ENCODE measurements around the gene CLEC4A. TPM values are rescaled to one million over a fixed set of nuclear protein-coding genes. Genes with fewer than 3 reads are reported as not detected.
"Not testable (repeated sequence)": the region's sequence is repeated elsewhere in the genome, so short reads cannot be mapped to it uniquely, and the experiment has no call there.

The CLEC4A gene
- total and polyA plus RNA-seq, 2 donors, result 9.2 to 11.0 TPM

- not testable (repeated sequence) for H3K9me3 ChIP-seq (ENCODE audit: control insufficient read depth in 2 of 2, insufficient read depth in 1 of 2, low read length in 1 of 2); H3K4me3 ChIP-seq (ENCODE audit: low read length in 2 of 2); H3K4me1 ChIP-seq (ENCODE audit: control insufficient read depth in 2 of 2, insufficient read depth in 2 of 2, low read length in 2 of 2); H3K27ac ChIP-seq (ENCODE audit: low read depth in 1 of 2, low read length in 1 of 2); DNase-seq (ENCODE audit: low read depth in 6 of 9, low spot score in 9 of 9); H3K36me3 ChIP-seq (ENCODE audit: control insufficient read depth in 2 of 2, insufficient read depth in 2 of 2, low read length in 1 of 2); H3K27me3 ChIP-seq (ENCODE audit: control insufficient read depth in 2 of 2, insufficient read depth in 1 of 2, low read length in 1 of 2)
- 97% methylated on average over 23 of the region's 23 CpGs for WGBS
Measured at GRCh38 chr12:8183346-8183745, 59.9 kb downstream of the CLEC4A start.

- not testable (repeated sequence) for H3K27ac ChIP-seq (ENCODE audit: low read depth in 1 of 2, low read length in 1 of 2); H3K4me3 ChIP-seq (ENCODE audit: low read length in 2 of 2); H3K4me1 ChIP-seq (ENCODE audit: control insufficient read depth in 2 of 2, insufficient read depth in 2 of 2, low read length in 2 of 2); H3K9me3 ChIP-seq (ENCODE audit: control insufficient read depth in 2 of 2, insufficient read depth in 1 of 2, low read length in 1 of 2); H3K36me3 ChIP-seq (ENCODE audit: control insufficient read depth in 2 of 2, insufficient read depth in 2 of 2, low read length in 1 of 2); H3K27me3 ChIP-seq (ENCODE audit: control insufficient read depth in 2 of 2, insufficient read depth in 1 of 2, low read length in 1 of 2); DNase-seq (ENCODE audit: low read depth in 6 of 9, low spot score in 9 of 9)
- 97% methylated on average over 17 of the region's 28 CpGs for WGBS
Measured at GRCh38 chr12:8184206-8184605, 60.8 kb downstream of the CLEC4A start.

- not testable (repeated sequence) for DNase-seq (ENCODE audit: low read depth in 6 of 9, low spot score in 9 of 9); H3K4me3 ChIP-seq (ENCODE audit: low read length in 2 of 2); H3K27ac ChIP-seq (ENCODE audit: low read depth in 1 of 2, low read length in 1 of 2); H3K27me3 ChIP-seq (ENCODE audit: control insufficient read depth in 2 of 2, insufficient read depth in 1 of 2, low read length in 1 of 2); H3K9me3 ChIP-seq (ENCODE audit: control insufficient read depth in 2 of 2, insufficient read depth in 1 of 2, low read length in 1 of 2); H3K4me1 ChIP-seq (ENCODE audit: control insufficient read depth in 2 of 2, insufficient read depth in 2 of 2, low read length in 2 of 2); H3K36me3 ChIP-seq (ENCODE audit: control insufficient read depth in 2 of 2, insufficient read depth in 2 of 2, low read length in 1 of 2)
- 95% methylated on average over 2 of the region's 2 CpGs for WGBS
Measured at GRCh38 chr12:8188088-8188487, 64.7 kb downstream of the CLEC4A start.

Other genes starting within 250 kb of the CLEC4A start
- gene SLC2A3, start 187.4 kb upstream of the CLEC4A start, total RNA-seq, result 37.6 TPM
- gene SLC2A3, start 187.4 kb upstream of the CLEC4A start, polyA plus RNA-seq, result 14.9 TPM
- 4.4 TPM for gene FOXJ2, start 90.9 kb upstream of the CLEC4A start, total RNA-seq
- 8.9 TPM for gene FOXJ2, start 90.9 kb upstream of the CLEC4A start, polyA plus RNA-seq
- 8.2 TPM for gene C3AR1, start 57.3 kb upstream of the CLEC4A start, total RNA-seq
- gene C3AR1, start 57.3 kb upstream of the CLEC4A start, polyA plus RNA-seq, result 9.6 TPM
- 34.4 TPM for gene NECAP1, start 41.3 kb upstream of the CLEC4A start, total RNA-seq
- gene NECAP1, start 41.3 kb upstream of the CLEC4A start, polyA plus RNA-seq, result 33.3 TPM
- gene ZNF705A, start 33.4 kb downstream of the CLEC4A start, total RNA-seq, result not detected
- gene ZNF705A, start 33.4 kb downstream of the CLEC4A start, polyA plus RNA-seq, result 0.05 TPM
- gene FAM90A1, start 104.0 kb downstream of the CLEC4A start, total RNA-seq, result 0.24 TPM
- gene FAM90A1, start 104.0 kb downstream of the CLEC4A start, polyA plus RNA-seq, result 0.37 TPM